Panc1 (cell line): ENCODE data around the gene WWOX. TPM values are rescaled to one million over a fixed set of nuclear protein-coding genes. Genes with fewer than 3 reads are reported as not detected.

Experiments used
- ATAC-seq: fragments of 200-7000 bp; cut with Tn5 transposase; 2 replicates; pipeline ENCODE4 v1.9.1; 2020; ENCODE audit warnings: mild to moderate bottlenecking, moderate library complexity
- BruUV-seq: library from RNA; stranded (reverse); fragments of 400-500 nt; replicated peaks from 2 replicates; lab custom pipeline; 2021; lab: Mats Ljungman, UMichigan
- CTCF ChIA-PET: fragments of 300-600 bp; sonication (Branson Sonifier 250); formaldehyde crosslinking; loops from one replicate; lab custom pipeline; 2022; ENCODE audit warnings: antibody characterized with exemption; lab: Charles Lee
- POLR2A ChIA-PET: fragments of 300-600 bp; sonication (Branson Sonifier 250); formaldehyde crosslinking; loops from one replicate; lab custom pipeline; 2022; ENCODE audit warnings: antibody characterized with exemption; lab: Charles Lee
- DNase-seq: peaks from one replicate; pipeline ENCODE4 v3.0.0-alpha.2; 2010; ENCODE audit warnings: low read depth, low spot score
- H3K27ac ChIP-seq: 2 replicates; pipeline ENCODE4 v1.5.1; 2011; ENCODE audit warnings: mild to moderate bottlenecking, low read length, inconsistent platforms
- H3K27me3 ChIP-seq: fragments of 200-500 bp; sonication (Bioruptor generic); 2 replicates; pipeline ENCODE4 v1.6.0; 2014; ENCODE audit warnings: low read length, inconsistent platforms; ENCODE audit not compliant: control insufficient read depth, insufficient read depth
- H3K36me3 ChIP-seq: fragments of 200-500 bp; sonication (Bioruptor generic); 2 replicates; pipeline ENCODE4 v1.5.1; 2014; ENCODE audit warnings: inconsistent platforms, mild to moderate bottlenecking, low read length, moderate library complexity; ENCODE audit not compliant: control insufficient read depth, insufficient read depth
- H3K4me1 ChIP-seq: 2 replicates; pipeline ENCODE4 v1.5.1; 2011; ENCODE audit warnings: inconsistent platforms, mild to moderate bottlenecking, low read length, moderate library complexity; ENCODE audit not compliant: control insufficient read depth, insufficient read depth
- H3K4me3 ChIP-seq, 2 experiments: 2 replicates each; pipeline ENCODE4 v1.5.1; 2011 to 2012; ENCODE audit warnings: low read depth in 2 of 2, low read length in 2 of 2, mild to moderate bottlenecking in 2 of 2, inconsistent platforms in 1 of 2, moderate library complexity in 1 of 2
- H3K9me3 ChIP-seq: fragments of 200-500 bp; sonication (Bioruptor generic); 2 replicates; pipeline ENCODE4 v1.5.1; 2014; ENCODE audit warnings: low read depth, mild to moderate bottlenecking, inconsistent platforms, low read length, moderate library complexity; ENCODE audit not compliant: control insufficient read depth, insufficient read depth
- POLR2AphosphoS5 ChIP-seq: IDR thresholded peaks from 2 replicates; pipeline ENCODE4 v1.6.1; 2012; ENCODE audit warnings: mild to moderate bottlenecking, low read depth, low read length, moderate library complexity
- REST ChIP-seq, 2 experiments: IDR thresholded peaks; 2 replicates each; pipeline ENCODE4 v1.6.1; 2011 to 2012; ENCODE audit warnings: low read depth in 2 of 2, control low read depth in 1 of 2, low read length in 1 of 2, mild to moderate bottlenecking in 1 of 2, moderate library complexity in 1 of 2; ENCODE audit not compliant: insufficient read depth in 1 of 2
- SIN3A ChIP-seq: IDR thresholded peaks from 2 replicates; pipeline ENCODE4 v1.6.1; 2012; ENCODE audit warnings: low read depth, mild to moderate bottlenecking, low read length, moderate library complexity, borderline replicate concordance; ENCODE audit not compliant: insufficient read depth
- TCF7L2 ChIP-seq: IDR thresholded peaks from 2 replicates; pipeline ENCODE4 v1.6.1; 2011; ENCODE audit warnings: mild to moderate bottlenecking, low read depth, low read length, inconsistent platforms
- in situ Hi-C: cut with HindIII; loops from 2 replicates; pipeline ENCODE4 v1.10.0; 2016; ENCODE audit warnings: low sequenced_read_pairs, low pct_unique_long_range_greater_than_20kb
- intact Hi-C: fragments of 100-400 bp; cut with micrococcal nuclease; formaldehyde crosslinking; loops from one replicate; pipeline ENCODE4 v1.10.0; 2022; ENCODE audit not compliant: unreplicated experiment
- total RNA-seq: library from RNA; stranded (reverse); gene quantifications from one replicate; pipeline ENCODE4 v1.2.1, GENCODE V29; 2021; ENCODE audit not compliant: unreplicated experiment
- TF ChIP-seq, protein P1 (sequence below): fragments of 450-650 bp; IDR thresholded peaks from 2 replicates; pipeline ENCODE4 v1.5.1; 2017; ENCODE audit warnings: mild to moderate bottlenecking

The WWOX gene
- total RNA-seq, 1 experiment from 2014 or later = 12.5 TPM

DNA sequence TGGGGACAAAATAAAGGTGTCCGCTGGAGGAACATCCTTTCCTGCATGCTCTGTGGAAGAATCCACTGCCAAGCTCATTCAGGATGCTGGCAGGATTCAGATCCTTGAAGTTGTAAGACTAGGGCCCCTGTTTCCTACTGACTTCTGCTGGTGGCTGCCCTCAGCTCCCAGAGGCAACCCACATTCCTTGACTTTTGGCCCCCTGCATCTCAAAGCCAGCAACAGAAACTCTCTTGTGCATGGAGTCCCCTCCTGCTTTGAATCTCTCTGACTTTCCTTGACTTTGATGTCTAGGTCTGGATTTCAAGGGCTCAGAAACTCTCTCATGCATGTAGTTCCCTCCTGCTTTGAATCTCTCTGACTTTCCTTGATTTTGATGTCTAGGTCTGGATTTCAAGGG is 461.5 kb downstream of the WWOX start:
- ChIA-PET CTCF (no interaction called here), POLR2A (no interaction called here)
- no peak for DNase-seq
- Histone ChIP-seq H3K27me3 (no peaks in the 10 kb centered on the region), H3K9me3 (no peaks in the 10 kb centered on the region), H3K4me1 (no peaks in the 10 kb centered on the region), H3K27ac (no peak overlapping the region), H3K4me3 (no peak overlapping the region), H3K36me3 (no peaks in the 10 kb centered on the region)
- in situ Hi-C loops (no loop called here), intact Hi-C loops (no loop called here)
- TF ChIP-seq REST (IDR thresholded peaks at IDR 0.05; ENCODE audit: insufficient read depth in 1 of 2, low read depth in 2 of 2, low read length in 1 of 2) = no peak
- ATAC-seq = no peak
- no TSS peak for BruUV-seq

GRCh38 chr16:78562111-78562510 is 462.7 kb downstream of the WWOX start:
- ATAC-seq (no peak), DNase-seq (no peak)
- H3K4me3 ChIP-seq = no peak overlapping the region
- no peaks in the 10 kb centered on the region for H3K27me3 ChIP-seq
- ChIA-PET POLR2A (no interaction called here), CTCF (no interaction called here)
- H3K27ac ChIP-seq = no peak overlapping the region
- no peaks in the 10 kb centered on the region for H3K9me3 ChIP-seq
- in situ Hi-C loops (no loop called here), intact Hi-C loops (no loop called here)
- no TSS peak for BruUV-seq
- TF ChIP-seq SIN3A (no peak), REST (IDR thresholded peaks at IDR 0.05; ENCODE audit: insufficient read depth in 1 of 2, low read depth in 2 of 2, low read length in 1 of 2) (no peak), POLR2AphosphoS5 (no peak), TCF7L2 (no peak)
- TF ChIP-seq, protein P1, sequence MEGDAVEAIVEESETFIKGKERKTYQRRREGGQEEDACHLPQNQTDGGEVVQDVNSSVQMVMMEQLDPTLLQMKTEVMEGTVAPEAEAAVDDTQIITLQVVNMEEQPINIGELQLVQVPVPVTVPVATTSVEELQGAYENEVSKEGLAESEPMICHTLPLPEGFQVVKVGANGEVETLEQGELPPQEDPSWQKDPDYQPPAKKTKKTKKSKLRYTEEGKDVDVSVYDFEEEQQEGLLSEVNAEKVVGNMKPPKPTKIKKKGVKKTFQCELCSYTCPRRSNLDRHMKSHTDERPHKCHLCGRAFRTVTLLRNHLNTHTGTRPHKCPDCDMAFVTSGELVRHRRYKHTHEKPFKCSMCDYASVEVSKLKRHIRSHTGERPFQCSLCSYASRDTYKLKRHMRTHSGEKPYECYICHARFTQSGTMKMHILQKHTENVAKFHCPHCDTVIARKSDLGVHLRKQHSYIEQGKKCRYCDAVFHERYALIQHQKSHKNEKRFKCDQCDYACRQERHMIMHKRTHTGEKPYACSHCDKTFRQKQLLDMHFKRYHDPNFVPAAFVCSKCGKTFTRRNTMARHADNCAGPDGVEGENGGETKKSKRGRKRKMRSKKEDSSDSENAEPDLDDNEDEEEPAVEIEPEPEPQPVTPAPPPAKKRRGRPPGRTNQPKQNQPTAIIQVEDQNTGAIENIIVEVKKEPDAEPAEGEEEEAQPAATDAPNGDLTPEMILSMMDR = no peak
- no peaks in the 10 kb centered on the region for H3K36me3 ChIP-seq
- H3K4me1 ChIP-seq = no peaks in the 10 kb centered on the region
